K562 (cell line): ENCODE data around the gene DGCR8. TPM values are rescaled to one million over a fixed set of nuclear protein-coding genes. Genes with fewer than 3 reads are reported as not detected.
A peak's percentile ranks its signal among the peaks of the same experiment; 100 is the strongest.

Source experiments
- ARNT ChIP-seq, 2 experiments: fragments of 450-650 bp; IDR thresholded peaks; 2 replicates each; pipeline ENCODE4 v1.6.1; 2016; ENCODE audit warnings: mild to moderate bottlenecking in 1 of 2
- BRD4 ChIP-seq: fragments of 200-600 bp; sonication (generic); IDR thresholded peaks from 2 replicates; pipeline ENCODE4 v1.6.1; 2017; ENCODE audit warnings: inconsistent platforms
- CAMTA2 ChIP-seq: fragments of 250-450 bp; sonication (Bioruptor Pico); conservative IDR thresholded peaks from 2 replicates; pipeline ENCODE4 v1.5.1; 2022
- HNRNPK ChIP-seq: fragments of 200-400 bp; formaldehyde crosslinking; IDR thresholded peaks from one replicate; pipeline ENCODE4 v1.6.1; 2018; ENCODE audit warnings: mild to moderate bottlenecking, low read depth, low read length; ENCODE audit not compliant: poor library complexity, severe bottlenecking
- HSF4 ChIP-seq: fragments of 250-450 bp; sonication (Bioruptor Pico); IDR thresholded peaks from 2 replicates; pipeline ENCODE4 v2.1.2; 2022; ENCODE audit warnings: mild to moderate bottlenecking, moderate library complexity, borderline replicate concordance
- KDM5B ChIP-seq: fragments of 200-600 bp; sonication (generic); IDR thresholded peaks from 2 replicates; pipeline ENCODE4 v1.6.1; 2012; ENCODE audit warnings: low read depth, mild to moderate bottlenecking, moderate library complexity, low read length, control low read depth, inconsistent platforms; ENCODE audit not compliant: insufficient replicate concordance
- LEF1 ChIP-seq: fragments of 450-650 bp; IDR thresholded peaks from 2 replicates; pipeline ENCODE4 v1.6.1; 2016; ENCODE audit warnings: mild to moderate bottlenecking
- MXI1 ChIP-seq: IDR thresholded peaks from 2 replicates; pipeline ENCODE4 v1.6.1; 2011; ENCODE audit warnings: low read depth, mild to moderate bottlenecking, improper control_type of control experiment, low read length
- NFIX ChIP-seq: fragments of 250-450 bp; sonication (Bioruptor Pico); IDR thresholded peaks from 2 replicates; pipeline ENCODE4 v1.4.0; 2020; ENCODE audit warnings: low read depth, mild to moderate bottlenecking, moderate library complexity
- POLR2AphosphoS5 ChIP-seq: IDR thresholded peaks from 2 replicates; pipeline ENCODE4 v1.6.1; 2011; ENCODE audit warnings: mild to moderate bottlenecking, low read depth, low read length, moderate library complexity; ENCODE audit not compliant: control insufficient read depth, insufficient read depth
- SP1 ChIP-seq: sonication (generic); formaldehyde crosslinking; IDR thresholded peaks from 2 replicates; pipeline ENCODE4 v1.8.1; 2022; ENCODE audit warnings: mild to moderate bottlenecking, missing genetic modification reagents
- SUPT5H ChIP-seq: fragments of 450-650 bp; IDR thresholded peaks from 2 replicates; pipeline ENCODE4 v1.6.1; 2016
- TFAM ChIP-seq: fragments of 250-450 bp; sonication (Bioruptor Pico); conservative IDR thresholded peaks from 2 replicates; pipeline ENCODE4 v1.5.0; 2021; ENCODE audit warnings: mild to moderate bottlenecking, moderate library complexity
- TGIF2 ChIP-seq: sonication (generic); formaldehyde crosslinking; IDR thresholded peaks from 2 replicates; pipeline ENCODE4 v1.8.1; 2022; ENCODE audit warnings: mild to moderate bottlenecking, missing genetic modification reagents, moderate library complexity
- ZNF140 ChIP-seq: fragments of 250-450 bp; sonication (Bioruptor Pico); IDR thresholded peaks from 2 replicates; pipeline ENCODE4 v1.8.0; 2021; ENCODE audit warnings: moderate library complexity, mild to moderate bottlenecking, inconsistent platforms
- ZNF239 ChIP-seq: fragments of 250-450 bp; sonication (Bioruptor Pico); IDR thresholded peaks from 2 replicates; pipeline ENCODE4 v1.4.0; 2020; ENCODE audit warnings: mild to moderate bottlenecking
- ZNF263 ChIP-seq: sonication (generic); formaldehyde crosslinking; IDR thresholded peaks from 2 replicates; pipeline ENCODE4 v1.8.0; 2022; ENCODE audit warnings: mild to moderate bottlenecking, missing genetic modification reagents, borderline replicate concordance
- polyA plus RNA-seq, 8 experiments: library from polyadenylated mRNA; depleted of rRNA in 4 of 8; stranded (reverse) in 5 of 8; unstranded in 3 of 8; fragments of >200 nt; fragmentation: Nextera tagmentation in 2 of 8; fragmentation: Illumina TruSeq in 1 of 8; extraction: Ambion mirVana in 2 of 8; extraction: Trizol in 1 of 8; gene quantifications; 2 replicates each; pipeline versions ENCODE4 v1.2.1 to v1.2.3, GENCODE V29; 2011 to 2014; ENCODE audit warnings: inconsistent platforms in 1 of 8, missing spikeins in 1 of 8
- total RNA-seq, 7 experiments: library from RNA; depleted of rRNA in 6 of 7; stranded (reverse); fragments of >200 nt in 6 of 7; fragmentation: Illumina TruSeq in 2 of 7; extraction: Trizol in 2 of 7; gene quantifications; 2 replicates each; pipeline versions ENCODE4 v1.2.1 to v1.2.3, GENCODE V29; 2011 to 2021; ENCODE audit warnings: low replicate concordance in 1 of 7
- TF ChIP-seq, protein P1 (sequence below): sonication (generic); formaldehyde crosslinking; IDR thresholded peaks from 2 replicates; pipeline ENCODE4 v1.8.0; 2022; ENCODE audit warnings: missing genetic modification reagents, mild to moderate bottlenecking, moderate library complexity, borderline replicate concordance
- TF ChIP-seq, protein P2 (sequence below), 2 experiments: fragments of 250-450 bp in 1 of 2; fragments of 450-650 bp in 1 of 2; sonication (Bioruptor Pico) in 1 of 2; IDR thresholded peaks; 2 replicates each; pipeline versions ENCODE4 v1.6.1 to v1.8.0; 2016 to 2021; ENCODE audit warnings: mild to moderate bottlenecking in 2 of 2, moderate library complexity in 2 of 2, missing compliant biosample characterization in 1 of 2, missing genetic modification characterization in 1 of 2
- TF ChIP-seq, protein P3 (sequence below), 2 experiments: fragments of 200-800 bp in 1 of 2; sonication (Bioruptor generic) in 1 of 2; sonication (generic) in 1 of 2; formaldehyde crosslinking in 1 of 2; IDR thresholded peaks in 1 of 2; conservative IDR thresholded peaks in 1 of 2; 2 replicates each; pipeline versions ENCODE4 v1.5.0 to v1.6.1; 2016 to 2020; ENCODE audit warnings: missing compliant biosample characterization in 1 of 2, missing genetic modification characterization in 1 of 2, missing genetic modification reagents in 1 of 2
- TF ChIP-seq, protein P4 (sequence below): fragments of 450-650 bp; formaldehyde crosslinking; IDR thresholded peaks from 2 replicates; pipeline ENCODE4 v1.4.0; 2020; ENCODE audit warnings: mild to moderate bottlenecking
- TF ChIP-seq, protein P5 (sequence below): fragments of 450-650 bp; IDR thresholded peaks from 2 replicates; pipeline ENCODE4 v1.6.1; 2016; ENCODE audit warnings: low read depth, mild to moderate bottlenecking, moderate library complexity

DGCR8 gene
- total and polyA plus RNA-seq, 9 of the 15 experiments (the other 6 are each of a cell fraction or from before 2014, with no cell fraction given), result 5.9 to 144 (median 80.1) TPM

DNA sequence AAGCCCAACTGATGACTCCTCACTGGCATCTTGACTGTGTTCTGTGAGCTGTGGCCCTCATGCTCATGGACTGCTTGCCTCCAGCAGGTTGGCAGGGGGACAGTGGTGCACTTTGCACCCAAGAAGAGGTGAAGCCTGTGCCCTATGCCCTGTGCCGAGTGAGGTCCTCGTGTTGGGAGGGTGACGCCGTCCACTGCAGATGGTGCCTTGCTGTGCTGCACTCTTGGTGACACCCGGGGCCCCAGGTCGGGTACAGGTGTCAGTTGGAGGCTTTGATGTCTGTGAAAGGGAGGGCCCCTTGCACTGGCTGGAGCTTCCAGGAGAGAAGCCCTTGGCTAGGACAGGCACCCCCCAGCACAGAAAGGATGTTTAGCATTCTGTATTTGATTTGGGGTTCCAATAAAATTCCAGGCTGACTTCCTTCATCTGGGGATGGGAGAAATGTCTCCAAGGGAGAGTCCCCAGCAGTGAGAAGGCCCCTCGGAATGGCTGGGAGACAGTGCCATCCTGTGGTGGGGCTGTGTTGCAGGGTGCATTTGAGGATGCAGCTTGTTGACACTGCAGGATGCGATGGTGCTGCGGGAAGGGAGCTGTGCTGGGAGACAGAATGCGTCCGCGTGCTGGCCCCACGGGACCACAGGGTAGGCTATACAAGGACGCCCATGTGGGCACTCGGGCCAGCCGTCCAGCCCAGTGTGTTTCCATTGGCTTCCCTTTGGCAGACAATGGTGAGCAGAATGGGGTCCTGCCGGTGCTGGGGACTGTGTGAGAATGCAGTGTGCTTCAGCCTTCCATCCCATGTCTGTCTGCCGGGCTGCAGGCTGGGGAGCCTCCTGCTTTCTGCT lies 49.1 kb downstream of the DGCR8 start (continued):
- TF ChIP-seq, protein P1, sequence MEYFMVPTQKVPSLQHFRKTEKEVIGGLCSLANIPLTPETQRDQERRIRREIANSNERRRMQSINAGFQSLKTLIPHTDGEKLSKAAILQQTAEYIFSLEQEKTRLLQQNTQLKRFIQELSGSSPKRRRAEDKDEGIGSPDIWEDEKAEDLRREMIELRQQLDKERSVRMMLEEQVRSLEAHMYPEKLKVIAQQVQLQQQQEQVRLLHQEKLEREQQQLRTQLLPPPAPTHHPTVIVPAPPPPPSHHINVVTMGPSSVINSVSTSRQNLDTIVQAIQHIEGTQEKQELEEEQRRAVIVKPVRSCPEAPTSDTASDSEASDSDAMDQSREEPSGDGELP (CRISPR knock-in tag), result no peak
- TF ChIP-seq, protein P2, sequence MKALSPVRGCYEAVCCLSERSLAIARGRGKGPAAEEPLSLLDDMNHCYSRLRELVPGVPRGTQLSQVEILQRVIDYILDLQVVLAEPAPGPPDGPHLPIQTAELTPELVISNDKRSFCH (CRISPR knock-in tag; IDR thresholded peaks at IDR 0.05), result no peak
- TF ChIP-seq, protein P2 (tag; IDR thresholded peaks at IDR 0.05), result peak; percentile 42
- TF ChIP-seq NFIX (CRISPR knock-in tag) (no peak), ZNF140 (CRISPR knock-in tag) (no peak), POLR2AphosphoS5 (no peak; the same call in 1 of the 2 replicates), SUPT5H (peak; percentile 47), LEF1 (no peak; the same call in 1 of the 2 replicates), KDM5B (peak; percentile 67), ZNF239 (CRISPR knock-in tag) (peak; percentile 16; the same call in 1 of the 2 replicates), ZNF263 (CRISPR knock-in tag) (no peak), CAMTA2 (CRISPR knock-in tag) (0 out of 2 replicates have a peak, but pooled peaks have one; percentile 59), HSF4 (CRISPR knock-in tag) (0 out of 2 replicates have a peak, but pooled peaks have one; percentile 33), TFAM (CRISPR knock-in tag) (no peak), HNRNPK (no peak), TGIF2 (no peak), BRD4 (0 out of 2 replicates have a peak, but pooled peaks have one; percentile 64), ARNT (IDR thresholded peaks at IDR 0.05) (no peak), MXI1 (peak; percentile 43; the same call in 1 of the 2 replicates), SP1 (CRISPR knock-in tag) (no peak)
- TF ChIP-seq, protein P3, sequence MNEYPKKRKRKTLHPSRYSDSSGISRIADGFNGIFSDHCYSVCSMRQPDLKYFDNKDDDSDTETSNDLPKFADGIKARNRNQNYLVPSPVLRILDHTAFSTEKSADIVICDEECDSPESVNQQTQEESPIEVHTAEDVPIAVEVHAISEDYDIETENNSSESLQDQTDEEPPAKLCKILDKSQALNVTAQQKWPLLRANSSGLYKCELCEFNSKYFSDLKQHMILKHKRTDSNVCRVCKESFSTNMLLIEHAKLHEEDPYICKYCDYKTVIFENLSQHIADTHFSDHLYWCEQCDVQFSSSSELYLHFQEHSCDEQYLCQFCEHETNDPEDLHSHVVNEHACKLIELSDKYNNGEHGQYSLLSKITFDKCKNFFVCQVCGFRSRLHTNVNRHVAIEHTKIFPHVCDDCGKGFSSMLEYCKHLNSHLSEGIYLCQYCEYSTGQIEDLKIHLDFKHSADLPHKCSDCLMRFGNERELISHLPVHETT (CRISPR knock-in tag; conservative IDR thresholded peaks at IDR 0.05 in 1 of 2, IDR thresholded peaks at IDR 0.05 in 1 of 2), result no peak
- TF ChIP-seq, protein P4, sequence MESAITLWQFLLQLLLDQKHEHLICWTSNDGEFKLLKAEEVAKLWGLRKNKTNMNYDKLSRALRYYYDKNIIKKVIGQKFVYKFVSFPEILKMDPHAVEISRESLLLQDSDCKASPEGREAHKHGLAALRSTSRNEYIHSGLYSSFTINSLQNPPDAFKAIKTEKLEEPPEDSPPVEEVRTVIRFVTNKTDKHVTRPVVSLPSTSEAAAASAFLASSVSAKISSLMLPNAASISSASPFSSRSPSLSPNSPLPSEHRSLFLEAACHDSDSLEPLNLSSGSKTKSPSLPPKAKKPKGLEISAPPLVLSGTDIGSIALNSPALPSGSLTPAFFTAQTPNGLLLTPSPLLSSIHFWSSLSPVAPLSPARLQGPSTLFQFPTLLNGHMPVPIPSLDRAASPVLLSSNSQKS (CRISPR knock-in tag), result 0 out of 2 replicates have a peak, but pooled peaks have one; percentile 57
- TF ChIP-seq, protein P5, sequence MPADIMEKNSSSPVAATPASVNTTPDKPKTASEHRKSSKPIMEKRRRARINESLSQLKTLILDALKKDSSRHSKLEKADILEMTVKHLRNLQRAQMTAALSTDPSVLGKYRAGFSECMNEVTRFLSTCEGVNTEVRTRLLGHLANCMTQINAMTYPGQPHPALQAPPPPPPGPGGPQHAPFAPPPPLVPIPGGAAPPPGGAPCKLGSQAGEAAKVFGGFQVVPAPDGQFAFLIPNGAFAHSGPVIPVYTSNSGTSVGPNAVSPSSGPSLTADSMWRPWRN, result 0 out of 2 replicates have a peak, but pooled peaks have one; percentile 12
